ENCODE data around the gene TNP2. TPM values are rescaled to one million over a fixed set of nuclear protein-coding genes. Genes with fewer than 3 reads are reported as not detected.
A peak's percentile ranks its signal among the peaks of the same experiment; 100 is the strongest.

TNP2 gene
- total and polyA plus RNA-seq, 9 of the 15 experiments (the other 6 are each of a cell fraction or from before 2014, with no cell fraction given), result not detected

DNA sequence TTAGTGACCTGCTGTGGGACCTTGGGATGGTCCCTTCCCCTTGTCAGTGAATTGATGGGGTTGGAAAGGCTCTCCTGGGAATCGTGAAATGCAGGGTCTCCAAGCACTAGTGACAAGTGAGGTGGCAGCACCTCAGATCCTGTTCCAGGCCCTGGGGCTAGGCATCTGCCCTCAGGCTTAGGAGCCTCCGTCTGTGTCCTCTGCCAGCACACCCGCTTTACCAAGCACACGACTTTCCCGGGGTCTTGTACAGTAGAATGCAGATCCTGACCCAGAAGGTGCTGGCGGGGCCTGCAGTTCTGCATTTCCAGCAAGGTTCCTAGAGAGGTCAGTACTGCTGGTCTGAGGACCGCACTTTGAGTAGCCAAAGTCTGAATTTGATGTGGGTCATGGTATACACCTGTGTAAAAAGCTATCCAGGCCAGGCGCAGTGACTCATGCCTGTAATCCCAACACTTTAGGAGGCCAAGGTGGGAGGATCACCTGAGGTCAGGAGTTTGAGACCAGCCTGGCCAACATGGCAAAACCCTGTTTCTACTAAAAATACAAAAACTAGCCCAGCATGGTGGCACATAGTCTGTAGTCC is 45.3 kb upstream of the TNP2 start:
- no peak overlapping the region for H3K4me3 ChIP-seq
- no peak overlapping the region for H3K27ac ChIP-seq (ENCODE audit: extremely low read depth, low read depth, low read length)
- in situ Hi-C loops (cut with MboI) (no loop called here), intact Hi-C loops (cut with micrococcal nuclease) (no loop called here)
- no peaks in the 10 kb centered on the region for H3K27me3 ChIP-seq (ENCODE audit: control insufficient read depth in 2 of 2, insufficient read depth in 2 of 2, low read length in 2 of 2)
- no peaks in the 10 kb centered on the region for H3K9me3 ChIP-seq (replicated peaks; ENCODE audit: control insufficient read depth, insufficient read depth, low read depth, low read length)
- DNase-seq (ENCODE audit: extremely low read depth in 1 of 4, low spot score in 3 of 4) (no peak), ATAC-seq (no peak), FAIRE-seq (peak; percentile 23)
- H3K79me2 ChIP-seq (ENCODE audit: control insufficient read depth, insufficient read depth, low read length), result no peaks in the 10 kb centered on the region
- CTCF ChIA-PET (ENCODE audit: low intra/inter-chr PET ratio), result no interaction called here
- H3K4me1 ChIP-seq (replicated peaks in 1 of 2; ENCODE audit: control insufficient read depth in 2 of 2, insufficient read depth in 2 of 2, low read length in 2 of 2), result peaks cover 11 to 17% of the 10 kb centered on the region in 2 experiments; a peak in 3 of 5 replicates
- no peak overlapping the region for H2AFZ ChIP-seq (ENCODE audit: low read depth, low read length)
- peak overlapping the region in 1 of 2 experiments; percentile 45; a peak in 1 of 4 replicates for H3K9ac ChIP-seq (ENCODE audit: insufficient read depth in 1 of 2, low read depth in 2 of 2, low read length in 2 of 2)
- H4K20me1 ChIP-seq (replicated peaks; ENCODE audit: control insufficient read depth, insufficient read depth, low read length), result no peaks in the 10 kb centered on the region
- BruUV-seq (replicated peaks), result no TSS peak
- TF ChIP-seq MTF1 (CRISPR knock-in tag; IDR thresholded peaks at IDR 0.05; ENCODE audit: borderline replicate concordance) (no peak), ZNF77 (CRISPR knock-in tag; IDR thresholded peaks at IDR 0.05) (no peak), SPI1 (IDR thresholded peaks at IDR 0.05; ENCODE audit: borderline replicate concordance, low read depth, low read length) (0 out of 2 replicates have a peak, but pooled peaks have one; percentile 17)
- TF ChIP-seq, protein P1, sequence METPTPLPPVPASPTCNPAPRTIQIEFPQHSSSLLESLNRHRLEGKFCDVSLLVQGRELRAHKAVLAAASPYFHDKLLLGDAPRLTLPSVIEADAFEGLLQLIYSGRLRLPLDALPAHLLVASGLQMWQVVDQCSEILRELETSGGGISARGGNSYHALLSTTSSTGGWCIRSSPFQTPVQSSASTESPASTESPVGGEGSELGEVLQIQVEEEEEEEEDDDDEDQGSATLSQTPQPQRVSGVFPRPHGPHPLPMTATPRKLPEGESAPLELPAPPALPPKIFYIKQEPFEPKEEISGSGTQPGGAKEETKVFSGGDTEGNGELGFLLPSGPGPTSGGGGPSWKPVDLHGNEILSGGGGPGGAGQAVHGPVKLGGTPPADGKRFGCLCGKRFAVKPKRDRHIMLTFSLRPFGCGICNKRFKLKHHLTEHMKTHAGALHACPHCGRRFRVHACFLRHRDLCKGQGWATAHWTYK (CRISPR knock-in tag; IDR thresholded peaks at IDR 0.05), result no peak
- H3K4me2 ChIP-seq (ENCODE audit: insufficient read depth, low read length), result no peak overlapping the region
- no peaks in the 10 kb centered on the region for H3K36me3 ChIP-seq (ENCODE audit: control insufficient read depth, insufficient read depth, low read length)
- H3K9me1 ChIP-seq (ENCODE audit: control insufficient read depth, insufficient read depth, low read length), result no peaks in the 10 kb centered on the region
- WGBS (ENCODE audit: insufficient coverage, low coverage, missing lambda C conversion rate), result 60% methylated on average over 8 of the region's 8 CpGs
- POLR2A ChIA-PET, result interaction anchor here (1.0 kb wide), 1 partner anchor 58 kb away, joined by 4 read pairs; the partner anchor contains the start of gene SOCS1

Measured in K562 (cell line).